GM19023 (cell line): ENCODE measurements around the gene BFAR.
"Not testable (repeated sequence)": the region's sequence is repeated elsewhere in the genome, so short reads cannot be mapped to it uniquely, and the experiment has no call there.

Experiments
- ATAC-seq: cut with Tn5 transposase; IDR thresholded peaks from one replicate; pipeline ENCODE4 v1.9.1; 2021; ENCODE audit warnings: mild to moderate bottlenecking, moderate library complexity; ENCODE audit not compliant: unreplicated experiment

BFAR gene

DNA sequence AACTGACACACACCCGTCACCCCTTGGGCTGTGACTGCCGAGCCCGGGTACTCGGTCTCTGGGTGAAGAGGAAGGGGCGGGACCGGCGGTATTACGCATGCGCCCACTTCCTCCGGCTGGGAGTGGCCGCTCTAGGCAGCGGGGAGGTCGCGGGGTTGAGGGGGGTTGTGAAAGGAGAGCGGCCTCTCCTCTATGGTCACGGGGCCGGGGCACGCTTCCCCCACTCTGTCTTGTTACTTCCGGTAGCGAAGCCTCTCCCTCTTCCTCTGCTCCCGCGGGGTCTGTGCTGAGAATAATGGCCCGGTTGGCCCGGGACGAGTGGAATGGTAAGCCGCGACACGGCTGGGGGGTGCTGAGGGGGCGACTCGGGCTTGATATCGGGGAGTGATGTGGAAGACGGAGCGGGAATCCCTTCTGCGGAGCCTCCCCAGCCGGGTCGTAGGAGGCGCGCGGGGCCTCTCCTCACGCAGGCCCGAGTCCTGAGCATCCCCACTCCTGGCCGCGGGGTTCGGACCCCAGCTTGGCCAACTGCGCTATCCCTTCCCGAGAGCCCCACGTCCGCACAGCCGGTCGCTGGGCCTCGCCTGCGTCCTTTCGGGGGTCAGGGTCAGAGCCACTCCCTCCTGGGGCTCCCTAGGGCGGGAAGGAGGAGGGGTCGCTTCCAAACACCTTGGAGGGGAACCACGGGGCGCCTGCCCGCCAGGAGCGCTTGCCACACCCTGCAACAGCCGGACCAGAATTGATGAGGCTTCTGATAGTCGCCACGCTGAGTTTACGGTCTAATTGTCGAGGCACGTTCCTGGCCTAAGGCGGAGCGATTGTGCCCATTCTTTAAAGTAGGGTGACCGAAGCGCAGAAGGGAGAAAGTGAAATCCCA lies at the start of gene BFAR:
Gene BFAR, plus strand, starts transcription at position 259 of the 877 bp plus-strand sequence. CDS start 11,396 bp downstream, outside the sequence.
- ATAC-seq = peak; percentile 84

DNA sequence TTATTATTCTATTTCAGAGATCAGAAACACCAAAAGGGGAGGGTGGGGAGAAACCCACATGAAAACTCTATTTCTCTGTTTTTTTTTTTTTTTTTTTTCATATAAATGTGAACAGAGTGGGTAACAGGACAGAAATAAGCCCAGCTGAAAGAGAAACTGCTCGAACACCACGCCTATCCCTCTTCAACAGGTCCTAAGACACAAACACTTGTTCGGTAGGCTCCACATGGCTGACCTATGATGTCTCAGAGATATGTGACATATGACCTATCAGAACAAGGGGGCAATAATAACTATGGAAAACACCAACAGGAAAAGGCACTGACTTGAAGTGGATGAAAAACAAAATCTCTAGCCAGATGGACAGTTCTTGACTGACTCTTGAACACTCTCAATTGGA lies 47.5 kb upstream of the BFAR start:
- no peak for ATAC-seq

- no peak for ATAC-seq
These were observed 46.0 kb upstream of the BFAR start for GRCh38 chr16:14586637-14587305.

DNA sequence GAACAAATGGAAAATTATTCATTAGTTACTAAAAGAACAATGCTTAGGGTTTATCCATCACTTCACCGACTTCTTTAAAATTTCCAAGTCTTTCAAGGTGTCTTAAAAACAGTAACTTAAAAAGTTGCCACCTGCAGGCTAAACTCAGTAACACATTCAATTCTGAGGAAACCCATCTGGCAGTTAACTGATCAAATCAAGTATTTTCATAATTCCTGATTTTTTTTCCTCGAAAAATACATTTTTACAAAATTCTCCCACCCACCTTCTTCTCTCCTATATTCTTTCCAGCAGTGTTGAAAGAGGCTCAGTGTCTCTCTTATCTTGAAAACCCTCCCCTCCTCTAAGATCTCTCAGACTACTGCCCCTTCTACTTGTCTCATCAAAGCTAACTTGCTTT lies 32.6 kb upstream of the BFAR start:
- ATAC-seq = no peak

- ATAC-seq = no peak
These were observed 30.2 kb upstream of the BFAR start for GRCh38 chr16:14602443-14602963.

- no peak for ATAC-seq
These were observed 26.6 kb upstream of the BFAR start for GRCh38 chr16:14606102-14606501.

- no peak for ATAC-seq
These were observed 24.6 kb upstream of the BFAR start for GRCh38 chr16:14608111-14608566.

DNA sequence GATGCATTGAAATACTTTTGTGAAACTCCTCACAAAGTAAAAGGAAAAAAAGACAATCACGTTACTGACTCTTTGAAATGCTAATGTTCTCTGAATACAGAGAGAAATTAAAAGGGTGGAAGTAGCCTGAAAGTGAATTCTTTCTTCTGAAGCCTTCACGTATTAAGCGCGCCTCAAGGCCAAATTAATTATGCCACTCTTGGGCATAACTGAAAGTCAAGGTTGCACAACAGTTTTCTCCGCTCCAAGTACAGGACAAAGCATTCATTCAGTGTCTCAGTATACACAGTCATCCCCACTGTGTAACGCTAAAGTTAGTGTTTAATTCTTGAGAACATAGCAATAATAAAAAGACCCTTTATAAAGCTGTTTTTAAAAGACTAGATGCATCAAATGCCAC lies 24.1 kb upstream of the BFAR start:
- ATAC-seq = no peak

GRCh38 chr16:14609716-14610115 lies 23.0 kb upstream of the BFAR start:
- ATAC-seq = no peak

- no peak for ATAC-seq
These were observed 21.1 kb upstream of the BFAR start for GRCh38 chr16:14611660-14612059.

GRCh38 chr16:14613991-14614390 lies 18.8 kb upstream of the BFAR start:
- ATAC-seq = no peak

- ATAC-seq = no peak
These were observed 16.5 kb upstream of the BFAR start for GRCh38 chr16:14616280-14616679.

DNA sequence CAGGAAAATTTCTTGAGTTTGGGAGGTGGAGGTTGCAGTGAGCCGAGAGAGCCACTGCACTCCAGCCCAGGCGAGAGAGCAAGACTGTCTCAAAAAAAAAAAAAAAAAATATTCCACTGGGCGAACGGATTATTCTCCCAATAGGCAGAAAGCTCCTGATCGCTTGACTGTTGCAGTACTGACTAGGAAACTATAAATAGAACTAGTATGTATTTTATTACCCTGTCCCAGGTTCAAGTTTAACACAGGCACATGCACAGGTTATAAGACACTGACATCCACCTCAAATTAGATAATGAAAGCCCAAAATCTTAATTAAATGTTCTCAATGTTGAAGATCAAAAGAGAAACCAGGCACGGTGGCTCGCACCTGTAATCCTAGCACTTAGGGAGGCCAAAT lies 14.2 kb upstream of the BFAR start:
- no peak for ATAC-seq

DNA sequence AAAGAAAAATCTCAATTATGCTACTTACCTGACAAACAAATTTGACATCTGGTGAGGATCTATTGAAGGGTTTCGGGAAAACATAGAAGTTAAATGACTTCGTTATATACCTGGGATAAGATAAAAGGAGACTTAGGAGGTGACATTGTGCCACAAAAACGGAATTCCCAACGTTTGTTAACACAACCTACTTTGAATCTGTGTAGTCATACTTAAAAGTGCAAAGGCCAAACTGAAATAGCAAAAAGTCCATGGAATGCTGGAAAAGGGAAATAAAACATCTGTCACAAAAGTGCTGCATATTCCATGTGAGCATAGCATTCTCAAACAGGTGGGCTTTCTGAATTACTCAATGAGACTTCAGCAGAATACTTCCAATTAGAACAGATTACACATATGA lies 5.7 kb upstream of the BFAR start:
- no peak for ATAC-seq

DNA sequence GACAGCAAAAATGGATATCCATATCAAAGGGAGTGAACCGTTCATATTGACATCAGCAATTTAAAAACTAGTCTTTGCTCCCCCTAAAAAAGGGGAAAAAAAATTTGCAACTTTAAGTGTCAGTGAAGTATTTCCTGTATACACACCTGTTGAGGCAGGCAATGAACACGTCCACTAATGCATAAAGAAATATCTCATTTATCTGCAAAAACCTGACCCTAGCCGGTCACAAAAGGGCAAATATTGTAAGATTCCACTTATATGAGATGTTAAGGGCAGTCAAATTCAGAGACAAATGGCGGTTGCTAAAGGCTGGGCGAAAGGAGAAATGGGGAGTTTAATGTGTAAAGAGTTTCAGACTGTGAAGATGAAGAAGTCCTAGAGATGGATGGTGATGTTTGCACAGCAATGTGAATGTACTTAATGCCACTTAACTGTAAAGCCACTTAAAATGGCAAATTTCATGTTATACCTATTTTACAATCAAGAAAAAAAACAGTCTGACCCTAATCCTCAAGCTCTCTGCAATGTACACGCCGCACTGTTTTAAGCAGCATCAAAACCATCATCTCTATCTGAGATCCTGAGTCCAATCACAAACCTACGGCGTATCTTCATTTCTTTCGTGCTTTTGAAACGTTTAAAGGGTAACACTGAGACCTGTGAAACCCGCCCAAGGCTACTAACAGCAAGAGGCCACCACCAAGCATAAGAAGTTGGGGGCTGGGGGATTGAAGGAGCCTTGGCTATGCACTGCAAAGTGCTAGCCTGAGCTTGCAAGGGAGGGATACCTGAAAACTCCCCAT lies 3.7 kb upstream of the BFAR start:
- no peak for ATAC-seq

GRCh38 chr16:14629612-14629918 lies 3.2 kb upstream of the BFAR start:
- ATAC-seq = no peak

- ATAC-seq = peak; percentile 42
These were observed 2.7 kb upstream of the BFAR start, which contains the start of gene PARN for GRCh38 chr16:14629919-14630619. Gene PARN, minus strand, starts transcription at chr16:14630260. Its CDS starts 135 bp downstream, at chr16:14630125.

DNA sequence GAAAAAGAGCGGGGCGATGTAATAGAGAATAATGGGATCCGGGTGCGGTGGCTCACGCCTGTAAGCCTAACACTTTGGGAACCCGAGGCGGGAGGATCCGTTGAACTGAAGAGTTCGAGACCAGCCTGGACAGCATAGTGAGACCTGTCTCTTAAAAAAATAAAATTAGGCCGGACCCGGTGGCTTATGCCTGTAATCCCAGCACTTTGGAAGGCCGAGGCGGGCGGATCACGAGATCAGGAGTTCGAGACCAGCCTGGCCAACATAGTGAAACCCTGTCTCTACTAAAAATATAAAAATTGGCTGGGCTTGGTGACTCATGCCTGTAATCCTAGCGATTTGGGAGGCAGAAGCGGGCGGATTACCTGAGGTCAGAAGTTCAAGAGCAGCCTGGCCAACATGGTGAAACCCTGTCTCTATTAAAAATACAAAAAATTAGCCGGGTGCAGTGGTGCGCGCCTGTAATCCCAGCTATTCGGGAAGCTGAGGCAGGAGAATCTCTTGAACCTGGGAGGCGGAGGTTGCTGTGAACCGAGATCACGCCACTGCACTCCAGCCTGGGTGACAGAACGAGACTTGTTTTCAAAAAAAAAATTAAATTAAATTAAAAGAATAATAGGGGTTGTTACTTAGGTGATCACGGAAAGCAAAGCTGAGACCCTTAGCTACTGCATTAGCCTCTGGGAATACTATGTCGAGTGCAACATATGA lies 2.0 kb upstream of the BFAR start:
- not testable (repeated sequence) for ATAC-seq

- ATAC-seq = no peak
These were observed 1.6 kb downstream of the BFAR start for GRCh38 chr16:14634389-14634725.
